Activated CD8-positive, alpha-beta T cell treated with anti-CD3 and anti-CD28 coated beads for 36 hours (primary cell): ENCODE measurements around the gene NUBPL. TPM values are rescaled to one million over a fixed set of nuclear protein-coding genes. Genes with fewer than 3 reads are reported as not detected.
"Not testable (repeated sequence)": the region's sequence is repeated elsewhere in the genome, so short reads cannot be mapped to it uniquely, and the experiment has no call there.

Experiments used
- ATAC-seq: fragments of 200-7000 bp; cut with Tn5 transposase; one replicate; pipeline ENCODE4 v1.10.0; 2021; ENCODE audit warnings: mild to moderate bottlenecking, moderate library complexity
- CTCF ChIA-PET: fragments of 350-600 bp; sonication (Branson Sonifier 250); formaldehyde crosslinking; loops from one replicate; lab custom pipeline; 2021; ENCODE audit warnings: antibody characterized with exemption; lab: Charles Lee
- POLR2A ChIA-PET: fragments of 350-600 bp; sonication (Branson Sonifier 250); formaldehyde crosslinking; loops from one replicate; lab custom pipeline; 2021; ENCODE audit warnings: antibody characterized with exemption; lab: Charles Lee
- DNase-seq: peaks from one replicate; pipeline ENCODE4 v3.0.0-alpha.2; 2020
- H3K27ac Mint-ChIP-seq: one replicate; pipeline ENCODE4 v1.8.0; 2021; ENCODE audit warnings: mild to moderate bottlenecking, mixed read lengths
- H3K27me3 Mint-ChIP-seq: one replicate; pipeline ENCODE4 v1.8.0; 2021; ENCODE audit warnings: mixed read lengths
- H3K36me3 Mint-ChIP-seq: one replicate; pipeline ENCODE4 v1.8.0; 2021; ENCODE audit warnings: low read depth, mixed read lengths
- H3K4me1 Mint-ChIP-seq: one replicate; pipeline ENCODE4 v1.8.0; 2021; ENCODE audit warnings: low read depth, mixed read lengths
- H3K4me3 Mint-ChIP-seq: one replicate; pipeline ENCODE4 v1.8.0; 2021; ENCODE audit warnings: mild to moderate bottlenecking, moderate library complexity, mixed read lengths
- H3K9me3 Mint-ChIP-seq: one replicate; pipeline ENCODE4 v1.8.0; 2021; ENCODE audit warnings: mixed read lengths
- intact Hi-C: fragments of 100-400 bp; cut with micrococcal nuclease; formaldehyde crosslinking; loops from one replicate; pipeline ENCODE4 v1.10.0; 2022
- total RNA-seq, 2 experiments: library from RNA; stranded (reverse); gene quantifications; one replicate each; pipeline ENCODE4 v1.2.3, GENCODE V29; 2021
- TF ChIP-seq, protein P1 (sequence below): fragments of 200-600 bp; IDR thresholded peaks from one replicate; pipeline ENCODE4 v1.8.0; 2022; ENCODE audit warnings: antibody characterized with exemption, mild to moderate bottlenecking

Gene NUBPL
- total RNA-seq, 2 experiments from 2014 or later: 14.3 to 14.4 TPM

DNA sequence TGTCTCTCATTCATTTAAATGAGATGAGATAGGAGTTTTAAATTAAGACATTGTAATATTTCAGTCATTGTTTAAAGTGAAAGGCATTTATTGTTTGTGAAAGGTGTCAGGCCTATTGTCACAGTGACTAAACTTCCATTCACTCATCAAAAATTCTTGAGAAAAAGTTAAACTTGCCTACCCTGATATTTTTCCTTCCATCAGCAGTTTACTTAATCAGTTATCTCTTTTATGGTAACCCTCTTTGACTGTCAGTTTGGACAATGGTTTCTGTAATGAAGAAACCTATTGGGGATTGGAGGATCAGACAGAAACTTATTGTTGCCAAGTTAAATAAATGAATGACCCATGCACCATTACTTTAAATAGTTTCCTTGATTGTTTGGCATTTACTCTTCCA is 241.6 kb downstream of the NUBPL start:
- intact Hi-C loops: no loop called here
- TF ChIP-seq, protein P1, sequence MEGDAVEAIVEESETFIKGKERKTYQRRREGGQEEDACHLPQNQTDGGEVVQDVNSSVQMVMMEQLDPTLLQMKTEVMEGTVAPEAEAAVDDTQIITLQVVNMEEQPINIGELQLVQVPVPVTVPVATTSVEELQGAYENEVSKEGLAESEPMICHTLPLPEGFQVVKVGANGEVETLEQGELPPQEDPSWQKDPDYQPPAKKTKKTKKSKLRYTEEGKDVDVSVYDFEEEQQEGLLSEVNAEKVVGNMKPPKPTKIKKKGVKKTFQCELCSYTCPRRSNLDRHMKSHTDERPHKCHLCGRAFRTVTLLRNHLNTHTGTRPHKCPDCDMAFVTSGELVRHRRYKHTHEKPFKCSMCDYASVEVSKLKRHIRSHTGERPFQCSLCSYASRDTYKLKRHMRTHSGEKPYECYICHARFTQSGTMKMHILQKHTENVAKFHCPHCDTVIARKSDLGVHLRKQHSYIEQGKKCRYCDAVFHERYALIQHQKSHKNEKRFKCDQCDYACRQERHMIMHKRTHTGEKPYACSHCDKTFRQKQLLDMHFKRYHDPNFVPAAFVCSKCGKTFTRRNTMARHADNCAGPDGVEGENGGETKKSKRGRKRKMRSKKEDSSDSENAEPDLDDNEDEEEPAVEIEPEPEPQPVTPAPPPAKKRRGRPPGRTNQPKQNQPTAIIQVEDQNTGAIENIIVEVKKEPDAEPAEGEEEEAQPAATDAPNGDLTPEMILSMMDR: no peak
- Mint-ChIP-seq H3K9me3 (peaks cover 10% of the 10 kb centered on the region), H3K27me3 (no peaks in the 10 kb centered on the region), H3K4me1 (no peaks in the 10 kb centered on the region), H3K36me3 (peaks cover 49% of the 10 kb centered on the region), H3K27ac (no peak overlapping the region), H3K4me3 (no peak overlapping the region)
- CTCF ChIA-PET: no interaction called here
- POLR2A ChIA-PET: no interaction called here
- ATAC-seq: no peak
- DNase-seq: no peak

DNA sequence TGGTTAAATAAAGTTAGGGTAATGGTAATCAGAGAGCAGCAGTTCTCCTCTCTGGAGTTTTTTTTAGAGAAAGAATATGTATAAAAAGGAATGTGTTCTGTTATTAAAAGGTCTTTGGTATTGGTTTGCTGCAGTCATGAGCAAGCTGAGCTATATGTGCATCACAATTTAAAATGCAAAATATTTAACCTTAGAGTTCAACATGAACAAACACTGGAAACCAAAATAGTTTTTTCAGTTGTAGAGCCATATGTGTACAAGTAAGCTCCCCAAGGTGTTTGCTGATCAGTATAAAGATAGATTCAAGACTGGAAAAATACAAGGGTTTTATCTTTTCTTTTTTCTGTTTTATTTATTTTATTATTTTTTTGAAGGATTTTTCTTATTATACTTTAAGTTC is 245.0 kb downstream of the NUBPL start:
- no peak overlapping the region for H3K4me3 Mint-ChIP-seq
- intact Hi-C loops: no loop called here
- H3K27ac Mint-ChIP-seq: no peak overlapping the region
- no peaks in the 10 kb centered on the region for H3K27me3 Mint-ChIP-seq
- no peaks in the 10 kb centered on the region for H3K4me1 Mint-ChIP-seq
- no peak for ATAC-seq
- H3K36me3 Mint-ChIP-seq: peaks cover 59% of the 10 kb centered on the region
- CTCF ChIA-PET: no interaction called here
- TF ChIP-seq, protein P1: no peak
- DNase-seq: no peak
- H3K9me3 Mint-ChIP-seq: peaks cover 31% of the 10 kb centered on the region
- POLR2A ChIA-PET: no interaction called here

DNA sequence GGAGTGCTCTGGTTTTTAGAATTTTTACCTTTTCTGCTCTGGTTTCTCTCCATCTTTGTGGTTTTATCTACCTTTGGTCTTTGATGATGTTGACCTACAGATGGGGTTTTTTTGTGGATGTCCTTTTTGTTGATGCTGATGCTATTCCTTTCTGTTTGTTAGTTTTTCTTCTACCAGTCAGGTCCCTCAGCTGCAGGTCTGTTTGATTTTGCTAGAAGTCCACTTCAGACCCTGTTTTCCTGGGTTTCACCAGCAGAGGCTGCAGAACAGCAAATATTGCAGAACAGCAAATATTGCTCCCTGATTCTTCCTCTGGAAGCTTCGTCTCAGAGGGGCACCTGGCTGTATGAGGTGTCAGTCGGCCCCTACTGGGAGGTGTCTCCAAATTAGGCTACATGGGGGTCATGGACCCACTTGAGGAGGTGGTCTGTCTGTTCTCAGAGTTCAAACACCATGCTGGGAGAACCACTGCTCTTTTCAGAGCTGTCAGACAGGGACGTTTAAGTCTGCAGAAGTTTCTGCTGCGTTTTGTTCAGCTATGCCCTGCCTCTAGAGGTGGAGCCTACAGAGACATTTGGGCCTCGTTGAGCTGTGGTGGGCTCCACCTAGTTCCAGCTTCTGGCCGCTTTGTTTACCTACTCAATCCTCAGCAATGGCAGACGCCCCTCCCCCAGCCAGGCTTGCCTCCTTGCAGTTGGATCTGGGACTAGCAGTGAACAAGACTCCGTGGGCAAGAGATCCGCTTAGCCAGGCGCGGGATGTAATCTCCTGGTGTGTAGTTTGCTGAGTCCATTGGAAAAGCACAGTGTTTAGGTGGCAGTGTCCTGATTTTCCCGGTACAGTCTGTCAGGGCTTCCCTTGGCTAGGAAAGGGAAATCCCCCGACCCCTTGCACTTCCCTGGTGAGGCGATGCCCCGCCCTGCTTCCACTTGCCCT is 250.8 kb downstream of the NUBPL start:
- ATAC-seq, POLR2A ChIA-PET, H3K4me3 Mint-ChIP-seq, H3K27me3 Mint-ChIP-seq, H3K4me1 Mint-ChIP-seq, intact Hi-C loops, H3K27ac Mint-ChIP-seq, DNase-seq: not testable (repeated sequence)
- Mint-ChIP-seq H3K9me3 (peaks cover 47% of the 10 kb centered on the region), H3K36me3 (peaks cover 80% of the 10 kb centered on the region)
- CTCF ChIA-PET: interaction anchor here (0.6 kb wide), 1 partner anchor 20 kb away, joined by 3 read pairs; no protein-coding TSS in a partner anchor

DNA sequence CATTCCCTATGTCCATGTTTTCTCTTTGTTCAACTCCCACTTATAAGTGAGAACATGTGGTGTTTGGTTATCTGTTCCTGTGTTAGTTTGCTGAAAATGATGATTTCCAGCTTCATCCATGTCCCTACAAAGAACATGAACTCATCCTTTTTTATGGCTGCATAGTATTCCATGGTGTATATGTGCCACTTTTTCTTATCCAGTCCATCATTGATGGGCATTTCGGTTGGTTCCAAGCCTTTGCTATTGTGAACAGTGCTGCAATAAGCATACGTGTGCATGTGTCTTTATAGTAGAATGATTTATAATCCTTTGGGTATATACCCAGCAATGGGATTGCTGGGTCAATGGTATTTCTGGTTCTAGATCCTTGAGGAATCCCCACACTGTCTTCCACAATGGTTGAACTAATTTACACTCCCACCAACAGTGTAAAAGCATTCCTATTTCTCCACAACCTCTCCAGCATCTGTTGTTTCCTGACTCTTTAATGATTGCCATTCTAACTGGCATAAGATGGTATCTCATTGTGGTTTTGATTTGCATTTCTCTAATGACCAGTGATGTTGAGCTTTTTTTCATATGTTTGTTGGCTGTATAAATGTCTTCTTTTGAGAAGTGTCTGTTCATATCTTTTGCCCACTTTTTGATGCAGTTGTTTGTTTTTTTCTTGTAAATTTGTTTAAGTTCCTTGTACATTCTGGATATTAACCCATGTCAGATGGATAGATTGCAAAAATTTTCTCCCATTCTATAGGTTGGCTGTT is 252.7 kb downstream of the NUBPL start:
- CTCF ChIA-PET: not testable (repeated sequence)
- H3K36me3 Mint-ChIP-seq: peaks cover 76% of the 10 kb centered on the region

DNA sequence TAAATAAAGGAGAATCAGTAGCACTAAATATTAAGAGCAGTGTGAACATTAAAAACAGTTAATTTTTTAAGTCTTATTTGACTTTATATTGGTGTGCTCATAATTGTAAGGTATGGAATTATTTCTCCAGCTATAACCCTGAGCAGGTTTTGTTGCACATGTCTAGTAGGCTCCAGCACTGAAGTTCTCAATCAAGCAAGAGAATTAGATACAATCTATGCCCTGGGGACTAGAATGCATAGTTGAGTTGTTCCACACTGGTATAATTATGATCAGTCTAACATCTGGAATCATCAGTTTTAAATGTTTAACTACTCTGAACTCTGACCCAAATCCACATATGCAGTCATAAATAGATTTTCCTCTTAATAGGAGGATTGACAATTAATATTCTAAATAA is 258.1 kb downstream of the NUBPL start:
- ChIA-PET POLR2A (no interaction called here), CTCF (no interaction called here)
- TF ChIP-seq, protein P1: no peak
- Mint-ChIP-seq H3K27ac (no peak overlapping the region), H3K36me3 (peaks cover 30% of the 10 kb centered on the region), H3K27me3 (no peaks in the 10 kb centered on the region), H3K4me1 (no peaks in the 10 kb centered on the region), H3K9me3 (peaks cover 12% of the 10 kb centered on the region), H3K4me3 (no peak overlapping the region)
- DNase-seq (no peak), ATAC-seq (no peak)
- intact Hi-C loops: no loop called here

More for the DNA sequence above, 252.7 kb downstream of the NUBPL start:
- H3K27me3 Mint-ChIP-seq, H3K4me1 Mint-ChIP-seq, DNase-seq, ATAC-seq, H3K27ac Mint-ChIP-seq, H3K4me3 Mint-ChIP-seq, intact Hi-C loops, POLR2A ChIA-PET: not testable (repeated sequence)
- H3K9me3 Mint-ChIP-seq: peaks cover 38% of the 10 kb centered on the region
